ENCODE data around the gene NUBP2. TPM values are rescaled to one million over a fixed set of nuclear protein-coding genes. Genes with fewer than 3 reads are reported as not detected.

NUBP2 gene
- total RNA-seq, 1 experiment from 2014 or later: 69.4 TPM

DNA sequence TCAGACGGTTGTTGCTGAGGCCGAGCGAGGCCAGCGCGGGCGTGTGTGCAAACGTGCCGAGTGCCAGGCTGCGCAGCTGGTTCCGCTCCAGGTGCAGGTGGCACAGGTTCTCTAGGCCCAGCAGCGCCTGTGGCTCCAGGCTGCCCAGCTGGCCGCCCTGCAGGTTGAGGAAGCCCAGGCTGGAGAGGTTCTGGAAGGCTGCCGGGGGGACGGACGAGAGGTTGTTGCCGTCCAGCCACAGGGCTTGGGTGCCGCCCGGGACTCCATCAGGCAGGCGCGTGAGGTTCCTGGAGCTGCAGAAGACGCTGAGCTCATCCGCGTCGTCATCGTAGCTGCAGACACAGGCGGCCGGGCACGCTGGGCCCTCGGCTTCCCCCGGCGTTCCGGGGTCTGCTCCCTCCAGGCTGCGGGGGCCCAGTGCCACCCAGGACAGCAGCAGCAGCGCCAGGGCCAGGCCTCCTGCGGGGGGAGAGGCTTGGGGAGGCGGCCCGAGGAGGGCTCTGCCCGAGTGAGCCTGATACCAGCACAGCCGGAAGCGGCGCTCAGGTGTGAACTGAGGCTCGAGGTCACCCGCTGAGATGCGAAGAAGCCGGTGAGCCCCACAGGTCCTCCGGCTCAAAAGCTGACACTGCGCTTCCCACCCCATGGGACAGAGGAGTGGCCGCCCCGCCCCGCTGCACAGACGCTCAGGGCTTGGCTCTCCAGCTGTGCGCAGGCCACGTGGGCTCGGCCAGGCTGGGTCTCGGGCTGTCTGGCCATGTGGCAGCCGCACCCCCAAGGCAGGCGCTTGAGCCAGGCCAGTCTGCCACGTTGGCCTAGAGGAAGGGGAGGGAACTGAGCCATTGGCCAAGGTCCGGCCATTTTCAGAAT is 9.4 kb downstream of the NUBP2 start:
- H2BK15ac ChIP-seq (ENCODE audit: low read depth, low read length): no peak overlapping the region
- no peaks in the 10 kb centered on the region for H3K23me2 ChIP-seq (ENCODE audit: insufficient read length, low read depth, low read length, poor library complexity, severe bottlenecking)
- H3K4ac ChIP-seq (ENCODE audit: low read depth, low read length): no peak overlapping the region
- H3K27ac ChIP-seq (ENCODE audit: insufficient read length, low read depth, low read length): no peak overlapping the region
- H3K9me3 ChIP-seq (ENCODE audit: control insufficient read depth, low read depth, low read length): no peaks in the 10 kb centered on the region
- H3K14ac ChIP-seq (ENCODE audit: insufficient read depth, low read length): no peak overlapping the region; the same call in 1 of the 2 replicates
- no peak overlapping the region for H3K27ac Mint-ChIP-seq
- H3K79me1 ChIP-seq (ENCODE audit: insufficient read depth, low read depth, low read length, poor library complexity, severe bottlenecking): no peaks in the 10 kb centered on the region
- H2BK12ac ChIP-seq (ENCODE audit: insufficient read length, low read depth, low read length): no peak overlapping the region
- H3K23ac ChIP-seq (ENCODE audit: insufficient read length, low read depth, low read length): no peak overlapping the region
- no peak overlapping the region for H4K8ac ChIP-seq (replicated peaks; ENCODE audit: insufficient read length, low read depth, low read length)
- H3T11ph ChIP-seq (ENCODE audit: low read length): no peak overlapping the region
- H3K9ac ChIP-seq (ENCODE audit: extremely low read depth, insufficient read length, low read length): no peak overlapping the region
- no peak overlapping the region for H2AK5ac ChIP-seq (ENCODE audit: insufficient read length, low read length)
- no peak overlapping the region for H2BK5ac ChIP-seq (ENCODE audit: insufficient read length, low read length)
- no peak overlapping the region for H3K18ac ChIP-seq (ENCODE audit: insufficient read length, low read depth, low read length)
- H3K4me2 ChIP-seq (ENCODE audit: insufficient read depth, insufficient read length, low read length): no peak overlapping the region
- TF ChIP-seq, protein P1, sequence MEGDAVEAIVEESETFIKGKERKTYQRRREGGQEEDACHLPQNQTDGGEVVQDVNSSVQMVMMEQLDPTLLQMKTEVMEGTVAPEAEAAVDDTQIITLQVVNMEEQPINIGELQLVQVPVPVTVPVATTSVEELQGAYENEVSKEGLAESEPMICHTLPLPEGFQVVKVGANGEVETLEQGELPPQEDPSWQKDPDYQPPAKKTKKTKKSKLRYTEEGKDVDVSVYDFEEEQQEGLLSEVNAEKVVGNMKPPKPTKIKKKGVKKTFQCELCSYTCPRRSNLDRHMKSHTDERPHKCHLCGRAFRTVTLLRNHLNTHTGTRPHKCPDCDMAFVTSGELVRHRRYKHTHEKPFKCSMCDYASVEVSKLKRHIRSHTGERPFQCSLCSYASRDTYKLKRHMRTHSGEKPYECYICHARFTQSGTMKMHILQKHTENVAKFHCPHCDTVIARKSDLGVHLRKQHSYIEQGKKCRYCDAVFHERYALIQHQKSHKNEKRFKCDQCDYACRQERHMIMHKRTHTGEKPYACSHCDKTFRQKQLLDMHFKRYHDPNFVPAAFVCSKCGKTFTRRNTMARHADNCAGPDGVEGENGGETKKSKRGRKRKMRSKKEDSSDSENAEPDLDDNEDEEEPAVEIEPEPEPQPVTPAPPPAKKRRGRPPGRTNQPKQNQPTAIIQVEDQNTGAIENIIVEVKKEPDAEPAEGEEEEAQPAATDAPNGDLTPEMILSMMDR (conservative IDR thresholded peaks at IDR 0.05): no peak
- H3K4me1 Mint-ChIP-seq: no peaks in the 10 kb centered on the region
- H3K36me3 Mint-ChIP-seq (ENCODE audit: insufficient read depth in 1 of 3, low read depth in 3 of 3): peaks cover 9 to 12% (median 9%) of the 10 kb centered on the region in 3 experiments
- no CpG with 5 or more reads among the region's 59 CpGs for WGBS (ENCODE audit: extremely low coverage, insufficient read length, low lambda C conversion rate)
- H2BK120ac ChIP-seq (ENCODE audit: low read depth, low read length, poor library complexity, severe bottlenecking): no peak overlapping the region
- peaks cover 5 to 9% of the 10 kb centered on the region in 2 experiments for H3K9me3 Mint-ChIP-seq
- H4K5ac ChIP-seq (ENCODE audit: insufficient read length, low read depth, low read length): no peak overlapping the region
- no peaks in the 10 kb centered on the region for H3K4me1 ChIP-seq (ENCODE audit: insufficient read depth, low read length)
- no peak overlapping the region for H4K91ac ChIP-seq (ENCODE audit: insufficient read length, low read depth, low read length)
- no peak overlapping the region for H3K56ac ChIP-seq (ENCODE audit: insufficient read length, low read depth, low read length)
- no peaks in the 10 kb centered on the region for H4K20me1 ChIP-seq (ENCODE audit: control insufficient read depth, insufficient read depth, insufficient read length)
- no peak overlapping the region for H2BK20ac ChIP-seq (ENCODE audit: low read depth, low read length, poor library complexity, severe bottlenecking)
- no peak overlapping the region for H3K4me3 Mint-ChIP-seq
- no peak for DNase-seq
- H3K27me3 Mint-ChIP-seq (ENCODE audit: low read depth): no peaks in the 10 kb centered on the region
- no peaks in the 10 kb centered on the region for H3K27me3 ChIP-seq (ENCODE audit: insufficient read depth, low read length)
- no peaks in the 10 kb centered on the region for H3K79me2 ChIP-seq (ENCODE audit: insufficient read depth, low read length)
- H2AFZ ChIP-seq (ENCODE audit: low read length): no peak overlapping the region

Data from H9 (cell line).